ENCODE data around the gene BCL2. TPM values are rescaled to one million over a fixed set of nuclear protein-coding genes. Genes with fewer than 3 reads are reported as not detected.
"Not testable (repeated sequence)": the region's sequence is repeated elsewhere in the genome, so short reads cannot be mapped to it uniquely, and the experiment has no call there.

BCL2 gene
- total RNA-seq, 2 experiments from 2014 or later, result 102 to 109 TPM

- Mint-ChIP-seq H3K27me3 (no peaks in the 10 kb centered on the region), H3K4me1 (peaks cover 93% of the 10 kb centered on the region), H3K9me3 (no peaks in the 10 kb centered on the region), H3K4me3 (peak overlapping the region; percentile 81), H3K36me3 (ENCODE audit: low read depth) (peaks cover 83% of the 10 kb centered on the region), H3K27ac (peak overlapping the region; percentile 94)
- ChIA-PET POLR2A (interaction anchor here (1.0 to 7.2 kb wide), 12 partner anchors 10 to 202 kb away, joined by 3 to 85 read pairs (median 6); partner anchors contain the start of gene BCL2), CTCF (interaction anchor here (1.4 to 5.0 kb wide), 3 partner anchors 49 to 111 kb away, joined by 3 to 30 read pairs (median 5); partner anchors contain the start of gene BCL2)
- no peak for DNase-seq
Observed at GRCh38 chr18:63207143-63207790, 112.3 kb downstream of the BCL2 start.

GRCh38 chr18:63206433-63207142, 113.0 kb downstream of the BCL2 start:
- POLR2A ChIA-PET, result interaction anchor here (0.9 to 7.2 kb wide), 15 partner anchors 8 to 115 kb away, joined by 3 to 85 read pairs (median 10); partner anchors contain the start of gene BCL2
- Mint-ChIP-seq H3K27ac (peak overlapping the region; percentile 94), H3K4me3 (peak overlapping the region; percentile 81), H3K27me3 (no peaks in the 10 kb centered on the region), H3K36me3 (ENCODE audit: low read depth) (peaks cover 81% of the 10 kb centered on the region), H3K9me3 (no peaks in the 10 kb centered on the region), H3K4me1 (peaks cover 91% of the 10 kb centered on the region)
- DNase-seq, result no peak
- CTCF ChIA-PET, result interaction anchor here (1.0 to 5.0 kb wide), 5 partner anchors 8 to 232 kb away, joined by 3 to 30 read pairs (median 5); partner anchors contain the start of gene BCL2

- H3K27ac Mint-ChIP-seq, result peak overlapping the region; percentile 94
- POLR2A ChIA-PET, result interaction anchor here (0.9 to 7.2 kb wide), 11 partner anchors 8 to 116 kb away, joined by 3 to 85 read pairs (median 25); partner anchors contain the start of gene BCL2
Observed at GRCh38 chr18:63205791-63206252, 113.7 kb downstream of the BCL2 start.

GRCh38 chr18:63203497-63203896, 116.1 kb downstream of the BCL2 start:
- Mint-ChIP-seq H3K4me3 (no peak overlapping the region), H3K36me3 (ENCODE audit: low read depth) (peaks cover 57% of the 10 kb centered on the region), H3K4me1 (peaks cover 73% of the 10 kb centered on the region), H3K27ac (peak overlapping the region; percentile 94), H3K27me3 (no peaks in the 10 kb centered on the region), H3K9me3 (no peaks in the 10 kb centered on the region)
- DNase-seq, result no peak
- ChIA-PET POLR2A (interaction anchor here (1.0 to 7.2 kb wide), 9 partner anchors 8 to 164 kb away, joined by 3 to 85 read pairs (median 8); partner anchors contain the start of gene BCL2), CTCF (interaction anchor here (0.6 to 2.5 kb wide), 5 partner anchors 23 to 182 kb away, joined by 3 to 11 read pairs (median 4); no protein-coding TSS in a partner anchor)

More at GRCh38 chr18:63205791-63206252, 113.7 kb downstream of the BCL2 start:
- H3K27me3 Mint-ChIP-seq, result no peaks in the 10 kb centered on the region
- peak overlapping the region; percentile 81 for H3K4me3 Mint-ChIP-seq
- peaks cover 91% of the 10 kb centered on the region for H3K4me1 Mint-ChIP-seq
- H3K36me3 Mint-ChIP-seq (ENCODE audit: low read depth), result peaks cover 78% of the 10 kb centered on the region
- DNase-seq, result peak; percentile 48
- CTCF ChIA-PET, result interaction anchor here (1.0 to 1.7 kb wide), 5 partner anchors 8 to 233 kb away, joined by 3 to 8 read pairs (median 5); no protein-coding TSS in a partner anchor
- H3K9me3 Mint-ChIP-seq, result no peaks in the 10 kb centered on the region

GRCh38 chr18:63202828-63203227, 116.7 kb downstream of the BCL2 start:
- H3K4me3 Mint-ChIP-seq, result no peak overlapping the region
- H3K27me3 Mint-ChIP-seq, result no peaks in the 10 kb centered on the region
- H3K4me1 Mint-ChIP-seq, result peaks cover 66% of the 10 kb centered on the region
- no peaks in the 10 kb centered on the region for H3K9me3 Mint-ChIP-seq
- H3K36me3 Mint-ChIP-seq (ENCODE audit: low read depth), result peaks cover 51% of the 10 kb centered on the region
- POLR2A ChIA-PET, result interaction anchor here (1.1 to 7.2 kb wide), 7 partner anchors 9 to 116 kb away, joined by 3 to 85 read pairs (median 8); partner anchors contain the start of gene BCL2
- CTCF ChIA-PET, result interaction anchor here (0.6 to 2.5 kb wide), 4 partner anchors 11 to 115 kb away, joined by 3 to 11 read pairs (median 5); no protein-coding TSS in a partner anchor
- H3K27ac Mint-ChIP-seq, result peak overlapping the region; percentile 53
- no peak for DNase-seq

GRCh38 chr18:63201456-63201855, 118.1 kb downstream of the BCL2 start:
- not testable (repeated sequence) for DNase-seq, H3K27ac Mint-ChIP-seq, H3K27me3 Mint-ChIP-seq, H3K4me3 Mint-ChIP-seq, H3K9me3 Mint-ChIP-seq
- ChIA-PET CTCF (interaction anchor here (1.9 to 2.2 kb wide), 2 partner anchors 43 to 116 kb away, joined by 5 to 16 read pairs; no protein-coding TSS in a partner anchor), POLR2A (interaction anchor here (1.5 to 2.6 kb wide), 5 partner anchors 9 to 117 kb away, joined by 6 to 57 read pairs (median 26); partner anchors contain the start of gene BCL2)
- Mint-ChIP-seq H3K36me3 (ENCODE audit: low read depth) (peaks cover 42% of the 10 kb centered on the region), H3K4me1 (peaks cover 55% of the 10 kb centered on the region)

- ChIA-PET POLR2A (interaction anchor here (0.6 to 2.6 kb wide), 19 partner anchors 10 to 164 kb away, joined by 3 to 57 read pairs (median 6); partner anchors contain the start of gene BCL2), CTCF (interaction anchor here (0.6 to 2.2 kb wide), 4 partner anchors 14 to 118 kb away, joined by 3 to 16 read pairs (median 5); no protein-coding TSS in a partner anchor)
- no peak overlapping the region for H3K27ac Mint-ChIP-seq
- DNase-seq, result peak; percentile 59
- peaks cover 48% of the 10 kb centered on the region for H3K4me1 Mint-ChIP-seq
- H3K9me3 Mint-ChIP-seq, result no peaks in the 10 kb centered on the region
- no peaks in the 10 kb centered on the region for H3K27me3 Mint-ChIP-seq
- H3K4me3 Mint-ChIP-seq, result no peak overlapping the region
- H3K36me3 Mint-ChIP-seq (ENCODE audit: low read depth), result peaks cover 31% of the 10 kb centered on the region
Observed at GRCh38 chr18:63199743-63200241, 119.8 kb downstream of the BCL2 start.

GRCh38 chr18:63198868-63199742, 120.5 kb downstream of the BCL2 start:
- POLR2A ChIA-PET, result interaction anchor here (0.6 to 2.6 kb wide), 13 partner anchors 11 to 165 kb away, joined by 3 to 57 read pairs (median 10); partner anchors contain the start of gene BCL2
- no peaks in the 10 kb centered on the region for H3K9me3 Mint-ChIP-seq
- no peak overlapping the region for H3K27ac Mint-ChIP-seq
- H3K4me3 Mint-ChIP-seq, result no peak overlapping the region
- CTCF ChIA-PET, result interaction anchor here (2.2 kb wide), 1 partner anchor 119 kb away, joined by 16 read pairs; no protein-coding TSS in a partner anchor
- H3K27me3 Mint-ChIP-seq, result no peaks in the 10 kb centered on the region
- DNase-seq, result no peak
- H3K4me1 Mint-ChIP-seq, result peaks cover 41% of the 10 kb centered on the region
- peaks cover 24% of the 10 kb centered on the region for H3K36me3 Mint-ChIP-seq (ENCODE audit: low read depth)

- CTCF ChIA-PET, result interaction anchor here (0.8 to 3.4 kb wide), 6 partner anchors 12 to 120 kb away, joined by 3 to 26 read pairs (median 3); partner anchors contain the start of gene BCL2
- Mint-ChIP-seq H3K36me3 (ENCODE audit: low read depth) (peaks cover 25% of the 10 kb centered on the region), H3K27me3 (no peaks in the 10 kb centered on the region), H3K9me3 (no peaks in the 10 kb centered on the region), H3K4me3 (no peak overlapping the region), H3K4me1 (peaks cover 38% of the 10 kb centered on the region), H3K27ac (no peak overlapping the region)
- POLR2A ChIA-PET, result interaction anchor here (1.2 to 4.4 kb wide), 12 partner anchors 8 to 121 kb away, joined by 3 to 37 read pairs (median 12); partner anchors contain the start of gene BCL2
- DNase-seq, result no peak
Observed at GRCh38 chr18:63198098-63198760, 121.3 kb downstream of the BCL2 start.

GRCh38 chr18:63197246-63197869, 122.2 kb downstream of the BCL2 start:
- ChIA-PET POLR2A (interaction anchor here (0.8 to 4.4 kb wide), 19 partner anchors 9 to 168 kb away, joined by 3 to 37 read pairs (median 4); partner anchors contain the start of gene BCL2), CTCF (interaction anchor here (0.8 to 3.4 kb wide), 9 partner anchors 11 to 143 kb away, joined by 3 to 26 read pairs (median 3); partner anchors contain the start of gene BCL2)
- DNase-seq, result no peak
- H3K4me3 Mint-ChIP-seq, result no peak overlapping the region
- no peaks in the 10 kb centered on the region for H3K9me3 Mint-ChIP-seq
- peaks cover 37% of the 10 kb centered on the region for H3K4me1 Mint-ChIP-seq
- no peaks in the 10 kb centered on the region for H3K27me3 Mint-ChIP-seq
- H3K27ac Mint-ChIP-seq, result no peak overlapping the region
- peaks cover 26% of the 10 kb centered on the region for H3K36me3 Mint-ChIP-seq (ENCODE audit: low read depth)

Data from activated CD4-positive, alpha-beta memory T cell treated with anti-CD3 and anti-CD28 coated beads, Interleukin-2, amount 10 ng/mL, durations not matched to agents 7 days and 5 days (primary cell).